Activated T-helper 9 cell treated with anti-CD3 and anti-CD28 coated beads, Interleukin-2, amount 50 U/mL, for 16 hours (primary cell): ENCODE data around the gene ATP4A.
A peak's percentile ranks its signal among the peaks of the same experiment; 100 is the strongest.

Source experiments
- DNase-seq: peaks from one replicate; pipeline ENCODE4 v3.0.0-alpha.2; 2020; ENCODE audit warnings: low read depth

ATP4A gene

DNA sequence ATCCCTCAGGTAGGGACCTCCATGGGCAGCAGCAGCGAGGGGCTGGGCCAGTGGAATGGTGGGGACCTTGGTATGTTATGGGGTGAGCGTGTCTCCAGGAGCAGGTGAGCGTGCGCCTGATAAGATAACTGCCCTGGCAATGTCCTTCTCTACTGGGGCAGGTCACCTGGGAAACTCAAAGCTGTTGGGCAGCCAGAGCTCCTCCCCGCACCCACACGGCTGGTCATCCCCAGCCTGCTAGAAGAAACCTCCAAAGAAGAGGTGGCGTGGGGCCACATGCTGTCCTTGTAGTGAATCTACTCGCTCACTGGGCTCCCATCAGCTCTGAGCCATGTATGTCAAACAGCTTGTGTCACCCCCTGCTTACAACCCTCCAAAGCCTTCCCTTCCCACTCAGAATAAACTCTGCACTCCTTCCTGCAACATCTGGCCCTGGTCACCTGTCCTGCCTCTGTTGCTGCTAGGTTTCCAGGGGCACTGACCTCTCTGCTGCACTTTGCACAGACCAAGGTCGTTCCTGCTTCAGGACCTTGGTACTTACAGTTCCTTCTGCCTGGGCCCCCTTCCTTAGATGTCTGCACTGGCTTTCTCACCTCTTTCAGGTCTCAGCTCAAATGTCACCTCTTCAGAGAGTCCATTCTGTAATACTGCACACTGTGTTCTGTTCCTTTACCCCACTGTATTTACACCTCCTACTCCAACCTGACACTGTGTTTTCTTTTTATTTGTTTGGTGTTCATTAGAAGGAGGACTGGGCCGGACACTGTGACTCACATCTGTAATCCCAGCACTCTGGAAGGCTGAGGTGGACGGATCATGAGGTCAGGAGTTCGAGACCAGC is 1.8 kb upstream of the ATP4A start:
- DNase-seq = no peak

GRCh38 chr19:35562776-35563175 is 682 bp downstream of the ATP4A start:
- DNase-seq = no peak

- no peak for DNase-seq
Observed at GRCh38 chr19:35562336-35562735, 1.1 kb downstream of the ATP4A start.

DNA sequence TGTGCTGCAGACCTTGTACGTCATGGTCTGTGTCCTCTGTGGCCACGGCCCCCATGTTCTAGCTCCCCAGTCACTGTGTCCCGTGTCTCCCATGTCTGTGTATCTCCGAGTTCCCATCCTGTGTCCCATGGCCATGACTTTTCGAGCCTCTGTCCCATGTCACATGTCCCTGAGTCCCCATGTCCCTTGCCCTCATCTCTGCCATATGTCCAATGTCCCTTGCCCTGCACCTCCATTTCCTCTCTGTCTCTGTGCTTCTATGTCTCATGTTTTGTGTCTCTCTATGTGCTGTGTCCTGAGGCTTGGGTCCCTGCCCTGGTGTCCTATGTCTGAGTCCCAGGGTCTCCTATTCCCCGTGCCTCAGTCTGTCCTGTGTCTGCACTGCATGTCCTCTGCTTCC is 2.0 kb downstream of the ATP4A start:
- DNase-seq = no peak

- DNase-seq = no peak
Observed at GRCh38 chr19:35560677-35561076, 2.8 kb downstream of the ATP4A start.

DNA sequence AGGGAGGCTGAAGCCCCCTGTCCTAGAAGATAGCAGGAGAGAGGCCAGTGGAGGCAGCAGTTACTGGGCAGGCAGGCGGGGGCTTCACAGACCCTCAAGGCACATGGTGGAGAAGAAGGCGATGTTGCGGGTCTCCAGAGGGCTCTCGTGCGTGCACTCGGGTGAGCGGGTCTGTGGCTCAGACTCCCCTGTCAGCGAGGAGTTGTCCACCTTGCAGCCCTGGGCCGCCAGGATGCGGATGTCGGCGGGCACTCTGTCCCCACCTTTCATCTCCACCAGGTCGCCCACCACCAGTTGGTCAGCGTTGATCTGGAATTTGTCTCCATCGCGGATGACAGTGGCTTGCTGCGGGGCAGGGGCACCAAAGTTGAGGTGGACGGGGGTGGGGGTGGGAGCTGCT is 3.2 kb downstream of the ATP4A start:
- DNase-seq = no peak

- no peak for DNase-seq
Observed at GRCh38 chr19:35559781-35560180, 3.7 kb downstream of the ATP4A start.

- no peak for DNase-seq
Observed at GRCh38 chr19:35559281-35559659, 4.2 kb downstream of the ATP4A start.

- DNase-seq = no peak
Observed at GRCh38 chr19:35558400-35559280, 4.8 kb downstream of the ATP4A start.

DNA sequence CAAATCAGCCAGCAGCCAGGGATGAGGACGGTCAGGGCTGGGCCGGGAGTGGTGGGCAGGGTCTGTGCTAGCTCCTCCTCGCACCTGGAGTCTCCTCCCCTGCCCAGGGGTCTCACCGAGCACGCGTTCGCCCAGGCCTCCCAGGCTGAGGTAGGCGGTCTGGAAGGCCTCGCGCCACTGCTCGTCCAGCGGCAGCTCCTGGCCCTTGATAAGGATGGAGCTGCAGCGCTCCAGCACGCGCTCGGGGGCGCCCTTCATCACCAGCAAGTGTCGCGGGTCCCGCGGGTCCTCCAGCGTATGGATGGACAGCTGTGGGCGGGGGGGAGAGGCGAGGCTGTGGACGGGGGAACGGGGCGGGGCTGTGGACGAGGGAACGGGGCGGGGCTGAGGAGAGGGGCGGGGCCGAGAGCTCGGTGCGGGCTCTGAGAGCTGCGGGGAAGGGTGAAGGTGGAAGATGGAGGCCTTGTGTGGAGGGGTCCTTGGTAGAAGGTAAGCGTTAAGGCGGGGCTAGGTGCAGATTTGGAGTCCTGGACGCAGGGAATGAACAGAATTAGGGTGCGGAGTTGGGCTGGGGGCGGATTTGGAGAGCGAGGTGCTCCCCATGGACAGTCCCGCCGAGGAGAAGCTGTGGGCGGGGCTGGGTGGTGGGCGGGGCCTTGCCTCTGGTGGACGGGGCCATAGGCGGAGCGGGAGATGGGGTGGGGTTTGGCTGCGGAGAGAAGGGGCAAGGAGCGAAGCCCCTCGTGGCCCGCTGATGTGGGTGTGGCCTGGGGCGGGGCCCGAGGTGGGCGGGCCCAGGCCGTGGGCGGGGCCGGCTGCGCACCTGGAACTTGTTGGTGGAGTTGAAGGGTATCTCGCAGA is 5.7 kb downstream of the ATP4A start:
- peak; percentile 32 for DNase-seq

- no peak for DNase-seq
Observed at GRCh38 chr19:35556846-35557538, 6.5 kb downstream of the ATP4A start.

GRCh38 chr19:35556025-35556590 is 7.3 kb downstream of the ATP4A start:
- no peak for DNase-seq

GRCh38 chr19:35555301-35556005 is 8.0 kb downstream of the ATP4A start:
- DNase-seq = no peak

- no peak for DNase-seq
Observed at GRCh38 chr19:35554076-35554475, 9.4 kb downstream of the ATP4A start.

GRCh38 chr19:35553385-35554000 is 10.0 kb downstream of the ATP4A start:
- DNase-seq = no peak

DNA sequence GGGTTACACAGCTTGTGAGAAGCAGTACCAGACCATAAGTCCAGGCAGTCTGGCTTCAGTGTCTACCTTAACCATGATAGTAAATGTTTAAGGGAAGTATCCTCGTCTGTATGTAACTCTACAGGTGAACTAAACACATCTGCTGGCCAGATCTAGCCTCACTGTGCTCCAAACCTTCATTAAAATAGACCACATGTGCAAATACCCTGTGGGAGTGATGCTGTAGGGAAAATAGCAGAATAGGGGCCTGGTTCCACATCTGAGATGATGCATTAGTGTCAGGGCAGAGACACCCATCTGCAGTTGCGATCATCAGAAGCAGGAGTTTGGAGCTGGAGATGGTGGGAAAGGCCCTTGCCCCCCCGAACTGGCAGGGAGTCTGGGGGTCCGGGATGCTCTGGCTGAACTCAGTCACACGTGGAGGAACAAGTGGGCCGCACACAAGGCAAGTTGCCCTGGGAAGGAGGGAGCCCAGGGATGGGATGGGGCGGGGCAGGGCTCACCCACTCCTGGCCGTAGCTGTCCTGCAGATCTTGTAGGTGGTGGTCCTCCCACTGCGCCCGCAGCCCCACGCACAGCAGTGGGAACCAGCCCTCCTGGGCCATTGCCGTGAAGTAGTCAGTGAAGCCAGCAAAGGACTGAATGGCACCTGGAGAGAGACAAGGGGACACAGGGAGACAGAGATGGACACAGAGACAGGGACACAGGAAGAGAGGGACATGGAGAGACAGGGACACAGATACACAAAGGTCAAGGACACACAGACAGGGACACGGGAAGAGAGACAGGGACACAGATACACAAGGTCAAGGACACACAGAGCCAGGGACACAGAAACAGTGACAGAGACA is 10.7 kb downstream of the ATP4A start:
- DNase-seq = no peak

DNA sequence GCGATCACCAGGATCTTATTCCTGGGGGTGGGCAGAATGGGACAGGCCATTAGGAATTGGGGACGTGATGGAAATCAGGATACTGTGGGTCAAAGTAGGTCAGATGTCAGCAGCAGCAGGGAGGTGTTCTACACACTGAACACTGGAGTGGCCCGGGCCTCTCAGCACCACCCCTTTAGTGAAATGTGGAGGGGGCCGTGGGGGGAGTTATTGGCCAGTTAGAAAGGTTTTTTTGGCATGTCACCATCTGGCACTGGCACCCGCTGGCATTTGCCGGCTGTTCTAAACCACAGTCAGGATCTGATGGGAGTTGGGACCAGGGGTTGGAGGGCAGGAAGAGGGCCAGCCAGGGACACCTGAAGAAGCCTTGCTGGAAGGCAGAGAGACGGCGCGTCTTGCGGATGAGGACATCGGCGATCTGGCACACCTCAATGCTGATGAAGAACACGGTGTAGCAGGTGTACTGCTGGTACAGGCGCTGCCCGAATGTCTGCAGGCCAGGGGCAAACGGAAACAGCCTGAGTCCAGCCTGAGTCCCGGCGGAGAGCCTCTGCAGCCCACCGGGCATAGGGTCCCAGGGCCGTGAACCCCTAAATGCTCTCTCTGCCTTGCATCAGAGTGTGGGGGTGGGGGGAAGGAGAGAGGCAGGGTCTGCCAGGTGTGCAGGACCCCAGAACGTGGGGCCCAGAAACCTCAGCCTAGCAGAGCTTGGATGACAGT is 12.2 kb downstream of the ATP4A start:
- no peak for DNase-seq

GRCh38 chr19:35549879-35550523 is 13.5 kb downstream of the ATP4A start:
- no peak for DNase-seq
